Liver (tissue), 9 donors: ENCODE results near the gene GLI3. TPM values are rescaled to one million over a fixed set of nuclear protein-coding genes. Genes with fewer than 3 reads are reported as not detected.

Experiments
- DNase-seq: peaks from one replicate; pipeline ENCODE4 v3.0.0-alpha.2; 2017; ENCODE audit warnings: low spot score
- H3K27ac ChIP-seq, 2 donors: one replicate each; pipeline ENCODE4 v1.7.0; 2013; ENCODE audit warnings: inconsistent platforms in 2 of 2, low read length in 2 of 2, control low read depth in 1 of 2, low read depth in 1 of 2, mild to moderate bottlenecking in 1 of 2
- H3K27me3 ChIP-seq, 4 donors: one replicate each; pipeline versions ENCODE4 v1.6.1 to v1.7.0; 2013; ENCODE audit warnings: low read length in 3 of 4, inconsistent platforms in 1 of 4, mild to moderate bottlenecking in 1 of 4, moderate library complexity in 1 of 4; ENCODE audit not compliant: control insufficient read depth in 4 of 4, insufficient read depth in 4 of 4
- H3K36me3 ChIP-seq, 4 donors: one replicate each; pipeline versions ENCODE4 v1.6.1 to v1.7.0; 2013; ENCODE audit warnings: low read length in 3 of 4, mild to moderate bottlenecking in 3 of 4, low read depth in 1 of 4, moderate library complexity in 1 of 4; ENCODE audit not compliant: control insufficient read depth in 4 of 4, insufficient read depth in 3 of 4
- H3K4me1 ChIP-seq, 4 donors: one replicate each; pipeline versions ENCODE4 v1.6.1 to v1.7.0; 2013; ENCODE audit warnings: low read length in 3 of 4, mild to moderate bottlenecking in 3 of 4, moderate library complexity in 1 of 4; ENCODE audit not compliant: control insufficient read depth in 4 of 4, insufficient read depth in 4 of 4
- H3K4me3 ChIP-seq, 3 donors: one replicate each; pipeline versions ENCODE4 v1.6.1 to v1.7.0; 2013; ENCODE audit warnings: low read length in 3 of 3, control low read depth in 1 of 3, low read depth in 1 of 3, mild to moderate bottlenecking in 1 of 3
- H3K9ac ChIP-seq, 2 donors: one replicate each; pipeline ENCODE4 v1.7.0; 2013; ENCODE audit warnings: low read length in 2 of 2, mild to moderate bottlenecking in 2 of 2, moderate library complexity in 2 of 2, control low read depth in 1 of 2, low read depth in 1 of 2
- H3K9me3 ChIP-seq, 4 donors: one replicate each; pipeline versions ENCODE4 v1.6.1 to v1.7.0; 2013; ENCODE audit warnings: low read length in 3 of 4; ENCODE audit not compliant: control insufficient read depth in 4 of 4
- EGR1 ChIP-seq, 2 donors: IDR thresholded peaks; 2 replicates each; pipeline ENCODE4 v1.6.1; 2016 to 2018; ENCODE audit warnings: antibody characterized with exemption in 2 of 2, low read depth in 2 of 2
- FOXA1 ChIP-seq: IDR thresholded peaks from 2 replicates; pipeline ENCODE4 v1.6.1; 2016; ENCODE audit warnings: antibody characterized with exemption
- FOXA2 ChIP-seq: IDR thresholded peaks from 2 replicates; pipeline ENCODE4 v1.6.1; 2016; ENCODE audit warnings: antibody characterized with exemption
- GABPA ChIP-seq, 2 donors: IDR thresholded peaks in 1 of 2; conservative IDR thresholded peaks in 1 of 2; 2 replicates each; pipeline ENCODE4 v1.6.1; 2016; ENCODE audit warnings: antibody characterized with exemption in 2 of 2, mild to moderate bottlenecking in 1 of 2, moderate library complexity in 1 of 2
- HNF4A ChIP-seq, 2 donors: conservative IDR thresholded peaks; 2 replicates each; pipeline ENCODE4 v1.6.1; 2016; ENCODE audit warnings: antibody characterized with exemption in 2 of 2, mild to moderate bottlenecking in 2 of 2
- HNF4G ChIP-seq: IDR thresholded peaks from 2 replicates; pipeline ENCODE4 v1.6.1; 2016; ENCODE audit warnings: antibody characterized with exemption
- JUND ChIP-seq, 2 donors: IDR thresholded peaks; 2 replicates each; pipeline ENCODE4 v1.6.1; 2016; ENCODE audit warnings: antibody characterized with exemption in 2 of 2
- MAX ChIP-seq: IDR thresholded peaks from 2 replicates; pipeline ENCODE4 v1.6.1; 2016; ENCODE audit warnings: antibody characterized with exemption
- NR2F2 ChIP-seq: IDR thresholded peaks from 2 replicates; pipeline ENCODE4 v1.6.1; 2016; ENCODE audit warnings: antibody characterized with exemption
- RAD21 ChIP-seq, 2 donors: IDR thresholded peaks; 2 replicates each; pipeline ENCODE4 v1.6.1; 2016; ENCODE audit warnings: antibody characterized with exemption in 2 of 2, mild to moderate bottlenecking in 2 of 2
- REST ChIP-seq: IDR thresholded peaks from 2 replicates; pipeline ENCODE4 v1.6.1; 2016; ENCODE audit warnings: antibody characterized with exemption, mild to moderate bottlenecking
- RXRA ChIP-seq, 2 donors: IDR thresholded peaks; 2 replicates each; pipeline ENCODE4 v1.6.1; 2017 to 2018; ENCODE audit warnings: antibody characterized with exemption in 2 of 2, mild to moderate bottlenecking in 1 of 2
- SP1 ChIP-seq: IDR thresholded peaks from 2 replicates; pipeline ENCODE4 v1.6.1; 2018; ENCODE audit warnings: antibody characterized with exemption, mild to moderate bottlenecking
- TAF1 ChIP-seq: conservative IDR thresholded peaks from 2 replicates; pipeline ENCODE4 v1.6.1; 2016; ENCODE audit warnings: antibody characterized with exemption, mild to moderate bottlenecking
- YY1 ChIP-seq: IDR thresholded peaks from 2 replicates; pipeline ENCODE4 v1.6.1; 2016; ENCODE audit warnings: antibody characterized with exemption, mild to moderate bottlenecking
- WGBS: extraction: QIAGEN DNeasy Blood & Tissue Kit; methylation state at CpG from one replicate; pipeline ENCODE4 v1.1.7; 2013; 5-methylcytosine and 5-hydroxymethylcytosine counted together
- polyA plus RNA-seq, 2 donors: library from polyadenylated mRNA; stranded (reverse) in 1 of 2; unstranded in 1 of 2; fragments of 200-250 nt in 1 of 2; fragments of >200 nt in 1 of 2; fragmentation: Nextera tagmentation in 1 of 2; extraction: Ambion mirVana in 1 of 2; gene quantifications; one replicate each; pipeline versions ENCODE4 v1.2.1 to v1.2.3, GENCODE V29; 2013 to 2015
- total RNA-seq, 2 donors: library from RNA; depleted of rRNA; stranded (reverse); fragments of >200 nt; gene quantifications; one replicate each; pipeline ENCODE4 v1.2.3, GENCODE V29; 2014
- TF ChIP-seq, protein P1 (sequence below): IDR thresholded peaks from 2 replicates; pipeline ENCODE4 v1.6.1; 2016; ENCODE audit warnings: antibody characterized with exemption
- TF ChIP-seq, protein P2 (sequence below): fragments of 150-350 bp; IDR thresholded peaks from 2 replicates; pipeline ENCODE4 v1.5.1; 2017; ENCODE audit warnings: improper control_type of control experiment, low read depth, low read length; ENCODE audit not compliant: missing input control
- TF ChIP-seq, protein P3 (sequence below): IDR thresholded peaks from 2 replicates; pipeline ENCODE4 v1.6.1; 2016; ENCODE audit warnings: antibody characterized with exemption
- donor health status: healthy.
- donor health status: healthy.
- donor health status: healthy.
- donor health status: healthy.
- donor health status: healthy.

Gene GLI3
- total and polyA plus RNA-seq, 4 donors, result 0.09 to 0.42 (median 0.26) TPM

- Histone ChIP-seq H3K4me3 (no peak overlapping the region), H3K36me3 (no peaks in the 10 kb centered on the region), H3K9me3 (no peaks in the 10 kb centered on the region), H3K9ac (no peak overlapping the region), H3K4me1 (no peaks in the 10 kb centered on the region), H3K27ac (no peak overlapping the region), H3K27me3 (no peaks in the 10 kb centered on the region)
- 73% methylated on average over 2 of the region's 2 CpGs for WGBS
- DNase-seq, result no peak
- TF ChIP-seq NR2F2 (no peak), RXRA (IDR thresholded peaks at IDR 0.05) (no peak), FOXA2 (no peak), MAX (no peak), HNF4A (conservative IDR thresholded peaks at IDR 0.05) (no peak), RAD21 (IDR thresholded peaks at IDR 0.05) (no peak), YY1 (no peak), HNF4G (no peak), EGR1 (IDR thresholded peaks at IDR 0.05; ENCODE audit: low read depth in 2 of 2) (no peak), REST (no peak), SP1 (no peak), TAF1 (no peak), FOXA1 (no peak), JUND (IDR thresholded peaks at IDR 0.05) (no peak), GABPA (IDR thresholded peaks at IDR 0.05 in 1 of 2, conservative IDR thresholded peaks at IDR 0.05 in 1 of 2) (no peak)
- TF ChIP-seq, protein P1, sequence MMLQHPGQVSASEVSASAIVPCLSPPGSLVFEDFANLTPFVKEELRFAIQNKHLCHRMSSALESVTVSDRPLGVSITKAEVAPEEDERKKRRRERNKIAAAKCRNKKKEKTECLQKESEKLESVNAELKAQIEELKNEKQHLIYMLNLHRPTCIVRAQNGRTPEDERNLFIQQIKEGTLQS, result no peak
- TF ChIP-seq, protein P2, sequence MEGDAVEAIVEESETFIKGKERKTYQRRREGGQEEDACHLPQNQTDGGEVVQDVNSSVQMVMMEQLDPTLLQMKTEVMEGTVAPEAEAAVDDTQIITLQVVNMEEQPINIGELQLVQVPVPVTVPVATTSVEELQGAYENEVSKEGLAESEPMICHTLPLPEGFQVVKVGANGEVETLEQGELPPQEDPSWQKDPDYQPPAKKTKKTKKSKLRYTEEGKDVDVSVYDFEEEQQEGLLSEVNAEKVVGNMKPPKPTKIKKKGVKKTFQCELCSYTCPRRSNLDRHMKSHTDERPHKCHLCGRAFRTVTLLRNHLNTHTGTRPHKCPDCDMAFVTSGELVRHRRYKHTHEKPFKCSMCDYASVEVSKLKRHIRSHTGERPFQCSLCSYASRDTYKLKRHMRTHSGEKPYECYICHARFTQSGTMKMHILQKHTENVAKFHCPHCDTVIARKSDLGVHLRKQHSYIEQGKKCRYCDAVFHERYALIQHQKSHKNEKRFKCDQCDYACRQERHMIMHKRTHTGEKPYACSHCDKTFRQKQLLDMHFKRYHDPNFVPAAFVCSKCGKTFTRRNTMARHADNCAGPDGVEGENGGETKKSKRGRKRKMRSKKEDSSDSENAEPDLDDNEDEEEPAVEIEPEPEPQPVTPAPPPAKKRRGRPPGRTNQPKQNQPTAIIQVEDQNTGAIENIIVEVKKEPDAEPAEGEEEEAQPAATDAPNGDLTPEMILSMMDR, result no peak
- TF ChIP-seq, protein P3, sequence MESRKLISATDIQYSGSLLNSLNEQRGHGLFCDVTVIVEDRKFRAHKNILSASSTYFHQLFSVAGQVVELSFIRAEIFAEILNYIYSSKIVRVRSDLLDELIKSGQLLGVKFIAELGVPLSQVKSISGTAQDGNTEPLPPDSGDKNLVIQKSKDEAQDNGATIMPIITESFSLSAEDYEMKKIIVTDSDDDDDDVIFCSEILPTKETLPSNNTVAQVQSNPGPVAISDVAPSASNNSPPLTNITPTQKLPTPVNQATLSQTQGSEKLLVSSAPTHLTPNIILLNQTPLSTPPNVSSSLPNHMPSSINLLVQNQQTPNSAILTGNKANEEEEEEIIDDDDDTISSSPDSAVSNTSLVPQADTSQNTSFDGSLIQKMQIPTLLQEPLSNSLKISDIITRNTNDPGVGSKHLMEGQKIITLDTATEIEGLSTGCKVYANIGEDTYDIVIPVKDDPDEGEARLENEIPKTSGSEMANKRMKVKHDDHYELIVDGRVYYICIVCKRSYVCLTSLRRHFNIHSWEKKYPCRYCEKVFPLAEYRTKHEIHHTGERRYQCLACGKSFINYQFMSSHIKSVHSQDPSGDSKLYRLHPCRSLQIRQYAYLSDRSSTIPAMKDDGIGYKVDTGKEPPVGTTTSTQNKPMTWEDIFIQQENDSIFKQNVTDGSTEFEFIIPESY, result no peak
Observed at GRCh38 chr7:42087616-42088015, 149.4 kb downstream of the GLI3 start.
